Astrocyte (in vitro differentiated cells and primary cell): ENCODE measurements around the gene PER2.

ENCODE experiments used
- EZH2 ChIP-seq: IDR thresholded peaks from 2 replicates; pipeline ENCODE4 v1.6.1; 2012; ENCODE audit warnings: mild to moderate bottlenecking, low read length, inconsistent platforms; ENCODE audit not compliant: insufficient read depth
- TF ChIP-seq, protein P1 (sequence below): IDR thresholded peaks from 2 replicates; pipeline ENCODE4 v1.5.1; 2011; ENCODE audit warnings: low read depth, mild to moderate bottlenecking, inconsistent platforms, low read length, moderate library complexity; ENCODE audit not compliant: insufficient read depth

GRCh38 chr2:238302087-238302486 is 13.7 kb upstream of the PER2 start:
- no peak for TF ChIP-seq EZH2
- TF ChIP-seq, protein P1, sequence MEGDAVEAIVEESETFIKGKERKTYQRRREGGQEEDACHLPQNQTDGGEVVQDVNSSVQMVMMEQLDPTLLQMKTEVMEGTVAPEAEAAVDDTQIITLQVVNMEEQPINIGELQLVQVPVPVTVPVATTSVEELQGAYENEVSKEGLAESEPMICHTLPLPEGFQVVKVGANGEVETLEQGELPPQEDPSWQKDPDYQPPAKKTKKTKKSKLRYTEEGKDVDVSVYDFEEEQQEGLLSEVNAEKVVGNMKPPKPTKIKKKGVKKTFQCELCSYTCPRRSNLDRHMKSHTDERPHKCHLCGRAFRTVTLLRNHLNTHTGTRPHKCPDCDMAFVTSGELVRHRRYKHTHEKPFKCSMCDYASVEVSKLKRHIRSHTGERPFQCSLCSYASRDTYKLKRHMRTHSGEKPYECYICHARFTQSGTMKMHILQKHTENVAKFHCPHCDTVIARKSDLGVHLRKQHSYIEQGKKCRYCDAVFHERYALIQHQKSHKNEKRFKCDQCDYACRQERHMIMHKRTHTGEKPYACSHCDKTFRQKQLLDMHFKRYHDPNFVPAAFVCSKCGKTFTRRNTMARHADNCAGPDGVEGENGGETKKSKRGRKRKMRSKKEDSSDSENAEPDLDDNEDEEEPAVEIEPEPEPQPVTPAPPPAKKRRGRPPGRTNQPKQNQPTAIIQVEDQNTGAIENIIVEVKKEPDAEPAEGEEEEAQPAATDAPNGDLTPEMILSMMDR: no peak
